ENCODE data around the gene RALGPS2. TPM values are rescaled to one million over a fixed set of nuclear protein-coding genes. Genes with fewer than 3 reads are reported as not detected.
"Not testable (repeated sequence)": the region's sequence is repeated elsewhere in the genome, so short reads cannot be mapped to it uniquely, and the experiment has no call there.

Gene RALGPS2
- total RNA-seq, 1 donor from 2014 or later: 7.5 TPM

DNA sequence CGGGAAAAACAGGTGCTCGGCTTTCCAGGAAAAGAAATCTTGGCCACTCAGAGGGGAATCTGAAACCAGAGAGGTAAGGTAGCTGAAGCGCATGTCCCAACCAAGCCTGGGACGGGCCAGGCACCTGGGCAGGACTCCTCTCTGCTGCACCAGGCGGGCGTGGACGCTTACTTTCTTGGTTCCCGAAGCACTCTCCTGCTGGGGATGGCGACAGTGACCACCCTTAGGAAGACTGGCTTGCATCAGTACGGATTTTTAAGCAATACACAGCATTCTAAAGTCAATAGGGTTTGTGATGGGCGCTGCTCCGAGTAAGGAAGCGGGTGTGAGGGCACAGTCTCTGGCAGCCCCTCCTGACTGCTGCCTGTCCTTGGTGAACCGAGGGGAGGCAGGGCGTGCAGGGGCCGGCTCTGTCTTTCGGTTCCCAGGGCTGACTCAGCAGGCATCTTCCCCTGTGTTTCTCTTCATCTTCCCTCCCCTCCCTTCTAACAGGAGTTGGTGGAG is 220.8 kb downstream of the RALGPS2 start:
- no peak overlapping the region for H3K27ac ChIP-seq (replicated peaks)
- no peak for DNase-seq
- no peak overlapping the region for H3K4me3 ChIP-seq
- H3K27me3 ChIP-seq (ENCODE audit: low read depth): no peaks in the 10 kb centered on the region
- H3K4me1 ChIP-seq: peaks cover 5% of the 10 kb centered on the region
- no peaks in the 10 kb centered on the region for H3K9me3 ChIP-seq (replicated peaks)
- intact Hi-C loops (cut with micrococcal nuclease): no loop called here
- TF ChIP-seq, protein P1, sequence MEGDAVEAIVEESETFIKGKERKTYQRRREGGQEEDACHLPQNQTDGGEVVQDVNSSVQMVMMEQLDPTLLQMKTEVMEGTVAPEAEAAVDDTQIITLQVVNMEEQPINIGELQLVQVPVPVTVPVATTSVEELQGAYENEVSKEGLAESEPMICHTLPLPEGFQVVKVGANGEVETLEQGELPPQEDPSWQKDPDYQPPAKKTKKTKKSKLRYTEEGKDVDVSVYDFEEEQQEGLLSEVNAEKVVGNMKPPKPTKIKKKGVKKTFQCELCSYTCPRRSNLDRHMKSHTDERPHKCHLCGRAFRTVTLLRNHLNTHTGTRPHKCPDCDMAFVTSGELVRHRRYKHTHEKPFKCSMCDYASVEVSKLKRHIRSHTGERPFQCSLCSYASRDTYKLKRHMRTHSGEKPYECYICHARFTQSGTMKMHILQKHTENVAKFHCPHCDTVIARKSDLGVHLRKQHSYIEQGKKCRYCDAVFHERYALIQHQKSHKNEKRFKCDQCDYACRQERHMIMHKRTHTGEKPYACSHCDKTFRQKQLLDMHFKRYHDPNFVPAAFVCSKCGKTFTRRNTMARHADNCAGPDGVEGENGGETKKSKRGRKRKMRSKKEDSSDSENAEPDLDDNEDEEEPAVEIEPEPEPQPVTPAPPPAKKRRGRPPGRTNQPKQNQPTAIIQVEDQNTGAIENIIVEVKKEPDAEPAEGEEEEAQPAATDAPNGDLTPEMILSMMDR (IDR thresholded peaks at IDR 0.05; ENCODE audit: borderline replicate concordance): no peak
- no peaks in the 10 kb centered on the region for H3K36me3 ChIP-seq

GRCh38 chr1:178946416-178946815 is 221.4 kb downstream of the RALGPS2 start:
- Histone ChIP-seq H3K4me1 (peaks cover 5% of the 10 kb centered on the region), H3K27ac (replicated peaks) (no peak overlapping the region), H3K4me3 (no peak overlapping the region), H3K9me3 (replicated peaks) (no peaks in the 10 kb centered on the region), H3K27me3 (ENCODE audit: low read depth) (no peaks in the 10 kb centered on the region), H3K36me3 (no peaks in the 10 kb centered on the region)
- TF ChIP-seq, protein P1 (IDR thresholded peaks at IDR 0.05; ENCODE audit: borderline replicate concordance): no peak
- DNase-seq: no peak
- intact Hi-C loops (cut with micrococcal nuclease): no loop called here

DNA sequence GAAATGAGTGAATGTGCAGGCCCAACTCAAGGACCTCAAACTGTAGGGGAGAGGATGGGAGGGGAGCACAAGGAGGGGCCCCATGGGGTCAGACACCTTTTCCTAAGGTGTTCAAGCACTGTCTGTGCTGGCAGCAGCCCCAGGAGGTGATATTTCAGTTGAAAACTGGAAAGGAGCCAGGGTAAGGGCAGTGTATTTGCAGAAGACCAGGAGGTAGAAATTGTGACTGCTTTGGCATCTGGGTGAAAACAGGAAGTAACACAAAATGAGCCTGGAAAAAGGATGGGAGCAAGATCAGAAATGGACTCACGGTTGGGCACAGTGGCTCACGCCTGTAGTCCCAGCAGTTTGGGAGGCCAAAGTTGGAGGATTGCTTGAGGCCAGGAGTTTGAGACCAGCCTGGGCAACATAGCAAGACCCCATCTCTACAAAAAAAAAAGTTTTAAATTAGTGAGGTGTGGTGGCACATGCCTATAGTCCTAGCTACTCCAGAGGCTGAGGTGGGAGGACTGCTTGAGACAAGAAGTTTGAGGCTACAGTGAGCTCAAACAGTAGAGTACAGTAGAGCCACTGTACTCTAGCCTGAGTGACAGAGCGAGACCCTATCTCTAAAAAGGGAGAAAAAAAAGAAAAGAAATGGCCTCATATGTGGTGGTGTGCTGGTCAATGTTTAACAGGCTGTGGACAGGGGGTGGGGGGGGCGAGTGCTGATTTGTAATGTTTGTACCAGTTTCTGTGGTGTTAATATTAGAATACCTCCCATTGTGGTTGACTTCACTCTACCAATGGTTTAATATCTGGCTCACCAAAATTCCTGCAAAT is 222.0 kb downstream of the RALGPS2 start:
- H3K27ac ChIP-seq (replicated peaks): no peak overlapping the region
- no peaks in the 10 kb centered on the region for H3K36me3 ChIP-seq
- DNase-seq: no peak
- no peaks in the 10 kb centered on the region for H3K9me3 ChIP-seq (replicated peaks)
- H3K27me3 ChIP-seq (ENCODE audit: low read depth): no peaks in the 10 kb centered on the region
- intact Hi-C loops (cut with micrococcal nuclease): no loop called here
- H3K4me1 ChIP-seq: peaks cover 4% of the 10 kb centered on the region
- TF ChIP-seq, protein P1 (IDR thresholded peaks at IDR 0.05; ENCODE audit: borderline replicate concordance): no peak
- no peak overlapping the region for H3K4me3 ChIP-seq

DNA sequence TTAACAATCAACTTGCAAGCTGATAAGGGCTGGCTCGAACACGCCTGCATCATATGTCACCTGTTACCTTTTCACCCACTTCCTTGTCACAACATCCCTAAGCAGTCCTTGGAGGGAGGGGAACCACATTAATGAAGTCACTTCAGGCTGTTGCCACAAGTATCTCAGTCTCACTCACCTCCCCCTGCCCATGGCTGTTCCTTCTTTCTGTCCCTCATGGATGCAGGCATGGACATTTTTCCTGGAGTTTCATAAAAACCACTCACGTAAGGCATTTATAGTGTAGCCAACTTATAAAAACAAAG is 222.6 kb downstream of the RALGPS2 start:
- H3K4me1 ChIP-seq: no peaks in the 10 kb centered on the region
- TF ChIP-seq, protein P1 (IDR thresholded peaks at IDR 0.05; ENCODE audit: borderline replicate concordance): no peak

DNA sequence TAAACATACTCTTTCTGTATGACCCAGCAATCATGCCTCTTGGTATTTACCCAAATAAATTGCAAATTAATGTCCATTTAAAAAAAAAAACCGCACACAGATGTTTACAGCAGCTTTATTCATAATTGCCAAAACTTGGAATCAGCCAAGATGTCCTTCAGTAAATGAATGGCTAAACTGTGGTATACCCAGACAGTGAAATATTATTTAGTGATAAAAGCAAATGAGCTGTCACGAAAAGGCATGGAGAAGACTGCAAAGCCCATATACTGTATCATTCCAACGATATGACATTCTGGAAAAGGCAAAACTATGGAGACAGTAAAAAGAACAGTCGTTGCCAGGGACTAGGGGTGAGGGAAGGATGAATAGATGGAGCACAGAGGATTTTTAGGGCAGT is 223.6 kb downstream of the RALGPS2 start:
- Histone ChIP-seq H3K4me1 (peaks cover 7% of the 10 kb centered on the region), H3K27me3 (ENCODE audit: low read depth) (no peaks in the 10 kb centered on the region), H3K27ac (replicated peaks) (no peak overlapping the region), H3K36me3 (no peaks in the 10 kb centered on the region), H3K9me3 (replicated peaks) (no peaks in the 10 kb centered on the region), H3K4me3 (no peak overlapping the region)
- DNase-seq: no peak
- TF ChIP-seq, protein P1 (IDR thresholded peaks at IDR 0.05; ENCODE audit: borderline replicate concordance): no peak
- intact Hi-C loops (cut with micrococcal nuclease): no loop called here

More for the DNA sequence above, 222.6 kb downstream of the RALGPS2 start:
- intact Hi-C loops (cut with micrococcal nuclease): no loop called here
- no peaks in the 10 kb centered on the region for H3K27me3 ChIP-seq (ENCODE audit: low read depth)
- H3K9me3 ChIP-seq (replicated peaks): no peaks in the 10 kb centered on the region
- DNase-seq: no peak
- H3K27ac ChIP-seq (replicated peaks): no peak overlapping the region
- H3K36me3 ChIP-seq: no peaks in the 10 kb centered on the region
- H3K4me3 ChIP-seq: no peak overlapping the region

DNA sequence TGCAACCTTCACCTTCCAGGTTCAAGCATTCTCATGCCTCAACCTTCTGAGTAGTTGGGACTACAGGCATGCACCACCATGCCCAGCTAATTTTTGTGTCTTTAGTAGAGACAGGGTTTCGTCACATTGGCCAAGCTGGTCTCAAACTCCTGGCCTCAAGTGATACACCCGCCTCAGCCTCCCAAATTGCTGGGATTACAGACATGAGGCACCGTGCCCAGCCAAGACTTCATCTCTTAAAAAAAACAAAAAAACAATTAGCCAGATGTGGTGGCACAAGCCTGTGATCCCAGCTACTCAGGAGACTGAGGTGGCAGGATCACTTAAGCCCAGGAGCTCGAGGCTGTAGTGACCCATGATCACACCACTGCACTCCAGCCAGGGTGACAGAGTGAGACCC is 224.8 kb downstream of the RALGPS2 start:
- H3K4me3 ChIP-seq; DNase-seq; H3K36me3 ChIP-seq; H3K27ac ChIP-seq (replicated peaks); intact Hi-C loops (cut with micrococcal nuclease); H3K9me3 ChIP-seq (replicated peaks); H3K27me3 ChIP-seq (ENCODE audit: low read depth): not testable (repeated sequence)
- peaks cover 13% of the 10 kb centered on the region for H3K4me1 ChIP-seq

Data from left ventricle myocardium inferior (tissue), 1 donor.